Kidney epithelial cell (primary cell): ENCODE data around the gene RALGPS1. TPM values are rescaled to one million over a fixed set of nuclear protein-coding genes. Genes with fewer than 3 reads are reported as not detected.

Experiments used
- DNase-seq: peaks from one replicate; pipeline ENCODE4 v3.0.0-alpha.2; 2010; ENCODE audit warnings: low read depth
- H3K27me3 ChIP-seq: 2 replicates; pipeline ENCODE4 v1.6.0; 2011; ENCODE audit warnings: low read length; ENCODE audit not compliant: control insufficient read depth, insufficient read depth
- H3K36me3 ChIP-seq: 2 replicates; pipeline ENCODE4 v1.5.1; 2011; ENCODE audit warnings: low read length; ENCODE audit not compliant: control insufficient read depth, insufficient read depth
- H3K4me3 ChIP-seq: 2 replicates; pipeline ENCODE4 v1.5.1; 2011; ENCODE audit warnings: low read depth, mild to moderate bottlenecking, control low read depth, low read length
- CTCF ChIP-seq: IDR thresholded peaks from 2 replicates; pipeline ENCODE4 v1.5.1; 2011; ENCODE audit warnings: mild to moderate bottlenecking, moderate library complexity, low read length, control low read depth, inconsistent platforms; ENCODE audit not compliant: insufficient read depth, poor library complexity, severe bottlenecking
- total RNA-seq: library from RNA; depleted of rRNA; stranded (reverse); fragments of >200 nt; gene quantifications from 2 replicates; pipeline ENCODE4 v1.2.3, GENCODE V29; 2015

RALGPS1 gene
- total RNA-seq, 1 donor from 2014 or later = 5.6 TPM

DNA sequence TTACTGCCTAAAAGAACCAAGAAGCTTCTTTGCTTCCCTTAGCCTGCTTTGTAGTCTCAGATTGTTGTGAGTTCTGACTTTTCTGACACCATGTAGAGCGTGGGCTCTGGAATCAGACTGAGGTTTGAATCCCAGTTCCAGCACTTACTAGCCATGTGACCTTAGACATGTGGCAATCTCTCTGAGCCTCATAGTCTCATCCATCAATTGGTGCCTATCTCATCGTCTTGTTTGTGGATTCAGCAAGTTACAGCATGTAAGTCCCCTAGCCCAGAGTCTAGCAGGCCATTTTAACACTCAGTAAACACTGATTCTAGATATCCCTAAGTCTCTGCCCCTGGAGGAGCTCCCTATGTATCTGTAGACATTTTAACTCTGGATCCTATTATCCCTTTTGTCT, 113.1 kb downstream of the RALGPS1 start:
- no peak for DNase-seq
- no peaks in the 10 kb centered on the region for H3K36me3 ChIP-seq
- no peak for TF ChIP-seq CTCF
- H3K27me3 ChIP-seq = no peaks in the 10 kb centered on the region
- H3K4me3 ChIP-seq = no peak overlapping the region

- Histone ChIP-seq H3K27me3 (no peaks in the 10 kb centered on the region), H3K36me3 (no peaks in the 10 kb centered on the region), H3K4me3 (no peak overlapping the region)
- no peak for TF ChIP-seq CTCF
- DNase-seq = no peak
Observed at GRCh38 chr9:127029548-127029947, 115.0 kb downstream of the RALGPS1 start.

GRCh38 chr9:127030814-127031740, 116.5 kb downstream of the RALGPS1 start:
- DNase-seq = no peak
- no peaks in the 10 kb centered on the region for H3K27me3 ChIP-seq
- no peaks in the 10 kb centered on the region for H3K36me3 ChIP-seq
- TF ChIP-seq CTCF = no peak
- no peak overlapping the region for H3K4me3 ChIP-seq

GRCh38 chr9:127032256-127032655, 117.7 kb downstream of the RALGPS1 start:
- no peak for DNase-seq
- Histone ChIP-seq H3K27me3 (no peaks in the 10 kb centered on the region), H3K36me3 (no peaks in the 10 kb centered on the region), H3K4me3 (no peak overlapping the region)
- no peak for TF ChIP-seq CTCF

- Histone ChIP-seq H3K4me3 (no peak overlapping the region), H3K27me3 (no peaks in the 10 kb centered on the region), H3K36me3 (no peaks in the 10 kb centered on the region)
- no peak for DNase-seq
- TF ChIP-seq CTCF = no peak
Observed at GRCh38 chr9:127033061-127033460, 118.5 kb downstream of the RALGPS1 start.
